Epithelial cell of prostate (primary cell): ENCODE results near the gene KCNH1.
A peak's percentile ranks its signal among the peaks of the same experiment; 100 is the strongest.

Experiments
- DNase-seq: peaks from one replicate; pipeline ENCODE4 v3.0.0-alpha.2; 2011; ENCODE audit warnings: low read depth, low spot score
- H3K27ac ChIP-seq: fragments of 450-650 bp; 2 replicates; pipeline ENCODE4 v1.5.1; 2017; ENCODE audit warnings: mild to moderate bottlenecking

Gene KCNH1

GRCh38 chr1:210736713-210737112 lies 397.2 kb downstream of the KCNH1 start:
- no peak overlapping the region for H3K27ac ChIP-seq
- DNase-seq, result no peak

- H3K27ac ChIP-seq, result no peak overlapping the region
- no peak for DNase-seq
Measured at GRCh38 chr1:210731597-210731996, 402.4 kb downstream of the KCNH1 start.

DNA sequence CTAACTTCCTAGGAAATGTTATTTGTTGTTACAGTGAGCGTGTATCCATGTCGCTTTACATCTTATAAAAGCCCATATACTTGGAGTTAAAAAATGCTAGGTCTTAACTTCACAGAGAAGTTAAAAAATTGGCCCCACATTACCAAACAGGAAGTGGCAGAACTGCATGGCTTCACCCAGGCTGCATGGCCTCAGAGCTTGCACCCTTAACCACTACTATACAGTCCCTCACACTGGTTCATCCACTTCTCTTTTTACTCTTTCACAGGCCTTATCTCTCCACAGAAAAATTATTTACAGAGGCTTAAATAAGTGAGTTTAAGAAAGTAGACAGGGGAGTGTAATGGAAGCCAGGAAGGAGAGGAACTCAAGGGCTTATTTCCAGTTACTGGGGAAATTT lies 402.8 kb downstream of the KCNH1 start:
- DNase-seq, result no peak
- H3K27ac ChIP-seq, result no peak overlapping the region

DNA sequence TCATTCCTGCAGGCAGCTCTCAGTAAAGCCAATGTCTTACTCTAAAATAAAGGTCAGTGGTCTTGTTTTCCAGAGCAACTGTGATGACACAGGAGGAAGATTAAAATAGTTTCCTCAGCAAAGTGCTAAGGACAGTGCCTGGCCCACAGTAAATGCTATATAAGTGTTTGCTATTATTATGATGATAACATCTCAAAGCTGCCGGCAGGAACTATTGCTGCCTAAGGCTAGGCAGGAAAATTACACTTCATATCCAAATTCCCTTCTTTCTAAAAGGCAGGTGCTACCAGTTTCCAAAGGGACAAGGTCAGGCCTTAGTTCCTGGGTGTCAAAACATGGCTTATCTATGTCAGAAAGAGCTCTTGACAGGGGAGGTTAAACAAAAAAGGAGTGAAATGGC lies 403.9 kb downstream of the KCNH1 start:
- DNase-seq, result no peak
- no peak overlapping the region for H3K27ac ChIP-seq

DNA sequence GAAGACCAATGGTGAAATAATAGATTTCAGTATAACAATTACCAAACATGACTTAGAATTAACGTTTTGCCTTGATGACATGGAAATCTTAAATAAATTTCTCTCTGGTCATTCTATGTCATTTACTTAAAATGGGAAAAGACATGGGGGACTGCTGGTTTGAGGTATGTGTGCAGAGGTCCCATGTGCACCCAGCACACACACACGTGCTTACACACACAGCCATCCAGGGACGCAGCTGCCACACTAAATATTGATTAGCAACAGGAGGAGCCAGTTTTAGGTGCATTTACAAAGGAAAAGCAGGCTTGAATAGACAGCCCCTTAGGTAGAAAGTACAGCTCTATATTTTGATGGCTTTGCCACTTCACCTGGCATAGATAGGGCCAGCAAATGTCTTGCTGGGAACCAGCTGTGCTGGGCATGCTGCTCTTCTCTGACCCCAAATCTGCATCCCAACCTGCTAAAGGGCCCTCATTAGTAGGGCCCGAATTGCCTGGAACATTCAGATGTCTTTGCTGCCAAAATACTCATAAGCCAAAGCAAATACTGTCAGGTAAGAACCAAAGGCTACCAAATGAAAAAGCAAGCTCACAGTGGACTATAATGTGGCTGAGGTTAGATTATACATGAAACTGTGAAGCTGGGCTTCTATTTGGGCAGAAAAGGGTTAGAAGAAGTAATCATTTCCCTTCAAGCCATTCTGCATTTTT lies 405.4 kb downstream of the KCNH1 start:
- H3K27ac ChIP-seq, result no peak overlapping the region
- DNase-seq, result no peak

DNA sequence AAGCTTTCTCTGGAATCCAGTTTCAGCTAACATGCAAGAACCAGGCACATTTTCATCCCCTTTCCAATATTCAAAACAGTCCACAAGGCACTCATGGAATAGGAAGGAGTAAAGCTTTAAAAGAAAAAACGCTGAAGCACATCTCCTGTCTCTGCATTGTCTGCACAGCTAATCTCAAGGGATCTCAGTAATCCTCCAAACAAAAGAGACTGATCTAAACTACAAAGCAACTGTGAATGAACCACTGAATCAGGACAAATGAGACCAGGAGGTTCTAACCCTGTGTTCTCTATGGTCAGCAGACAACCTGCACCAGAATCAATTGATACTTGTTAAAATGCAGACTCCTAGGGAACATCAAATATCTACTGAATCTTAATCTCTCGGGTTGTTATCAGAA lies 406.2 kb downstream of the KCNH1 start:
- DNase-seq, result no peak
- no peak overlapping the region for H3K27ac ChIP-seq

DNA sequence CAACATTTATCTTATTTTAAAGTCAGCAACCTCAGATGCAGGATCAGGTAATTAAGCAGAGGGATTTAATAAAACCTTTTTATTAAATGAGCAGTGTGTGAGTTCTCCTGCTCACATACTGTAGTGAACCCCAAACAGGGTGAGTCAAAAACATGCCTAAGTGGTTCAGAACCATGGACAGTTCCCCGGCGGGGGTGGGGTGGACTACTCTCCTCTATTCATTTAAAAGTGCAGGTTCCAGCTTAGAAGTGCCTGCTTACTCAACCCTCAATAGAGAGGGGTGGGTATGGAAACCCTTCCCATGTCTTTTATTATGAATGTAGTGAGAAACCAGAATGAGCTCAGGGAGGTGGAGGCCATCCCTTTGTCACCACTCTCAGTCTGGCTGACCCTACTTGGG lies 407.3 kb downstream of the KCNH1 start:
- no peak for DNase-seq
- H3K27ac ChIP-seq, result no peak overlapping the region

DNA sequence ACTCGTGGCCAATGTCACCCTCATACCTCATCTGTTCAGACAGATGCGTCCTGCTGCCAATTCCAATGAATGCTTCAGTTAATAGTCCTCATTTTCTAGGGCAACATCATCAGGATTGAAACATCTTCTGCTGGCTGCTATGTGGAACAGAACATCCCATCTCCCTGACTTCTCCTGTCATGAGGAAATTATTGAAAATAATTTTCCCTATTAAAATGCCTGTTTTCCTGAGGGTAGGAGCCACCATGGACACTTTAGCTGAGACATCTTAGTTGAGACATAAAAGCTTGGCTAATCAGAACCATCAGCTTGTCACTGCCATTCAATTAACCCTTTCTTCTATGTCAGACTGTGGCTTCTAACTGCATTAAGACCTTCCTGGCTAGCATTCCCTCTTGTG lies 409.2 kb downstream of the KCNH1 start:
- DNase-seq, result no peak
- no peak overlapping the region for H3K27ac ChIP-seq

GRCh38 chr1:210723646-210724045 lies 410.3 kb downstream of the KCNH1 start:
- DNase-seq, result no peak
- H3K27ac ChIP-seq, result no peak overlapping the region

DNA sequence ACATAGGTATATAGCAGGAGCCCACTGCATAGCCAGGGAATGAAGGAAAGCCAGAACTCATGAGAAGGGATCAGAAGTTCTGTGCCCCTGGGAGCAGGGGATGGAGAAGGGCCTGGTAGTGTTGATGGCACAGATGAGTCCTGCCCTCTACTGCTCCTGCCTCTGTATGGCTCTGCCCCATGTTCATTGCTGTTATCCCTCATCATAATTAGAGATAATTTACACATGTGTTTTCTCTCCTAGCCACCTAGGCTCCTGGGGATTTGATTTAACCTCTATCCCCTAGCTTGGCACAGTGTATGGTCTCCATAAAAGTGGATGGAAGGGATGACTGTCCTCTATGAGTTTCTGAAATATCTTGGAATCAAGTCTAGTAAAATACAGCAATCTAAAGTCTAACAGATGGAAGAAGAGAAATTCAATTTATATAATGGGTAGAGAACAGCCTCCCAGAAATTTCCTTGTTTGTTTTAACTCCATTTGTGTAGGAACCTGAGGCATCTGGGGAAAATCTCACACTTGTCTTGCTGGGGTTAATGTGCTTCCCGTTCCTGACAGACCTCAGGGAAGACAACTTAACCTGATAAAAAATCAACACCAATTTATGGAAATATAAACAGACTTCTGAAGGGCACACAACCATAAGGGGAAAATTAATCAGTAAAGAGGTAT lies 411.4 kb downstream of the KCNH1 start:
- no peak for DNase-seq
- H3K27ac ChIP-seq, result no peak overlapping the region

GRCh38 chr1:210715072-210715471 lies 418.9 kb downstream of the KCNH1 start:
- peak; percentile 0 for DNase-seq

DNA sequence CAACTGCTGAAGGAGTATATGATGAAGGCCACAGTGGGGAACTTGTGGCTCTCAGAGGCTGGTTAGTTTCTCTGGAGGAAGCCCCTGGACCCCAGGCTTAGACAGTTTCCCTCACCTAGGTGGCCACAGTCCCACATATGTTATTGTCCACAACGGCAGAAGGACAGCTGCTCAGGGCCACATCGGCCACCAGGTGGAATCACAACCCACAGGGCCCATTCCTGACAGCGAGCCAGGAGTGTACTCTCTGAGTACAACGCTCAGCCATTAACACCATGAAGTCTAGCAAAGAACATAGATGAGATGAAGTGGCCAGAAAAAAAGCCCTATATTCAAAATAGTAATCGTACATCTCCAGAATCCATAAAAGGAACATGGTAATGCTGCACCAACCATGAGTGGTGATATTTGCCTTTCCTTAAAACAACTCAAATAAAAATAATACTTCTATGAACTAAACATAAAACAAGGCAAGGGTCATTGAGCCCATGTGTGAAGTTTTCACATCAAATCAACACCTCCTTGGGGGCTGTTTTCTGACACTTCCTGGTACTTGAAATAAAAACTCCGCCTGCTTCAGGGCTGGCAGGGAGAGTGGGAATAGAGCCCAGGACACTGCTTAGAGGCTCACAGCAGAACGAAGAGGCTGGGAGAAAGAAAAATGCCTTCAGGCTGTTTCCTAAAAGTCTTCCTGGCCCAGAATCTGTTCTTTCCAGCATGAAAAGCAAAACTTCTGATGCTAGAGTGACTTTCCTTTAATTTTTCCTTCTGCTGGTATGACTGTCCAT lies 421.9 kb downstream of the KCNH1 start:
- no peak for DNase-seq
- no peak overlapping the region for H3K27ac ChIP-seq

More at GRCh38 chr1:210715072-210715471, 418.9 kb downstream of the KCNH1 start:
- no peak overlapping the region for H3K27ac ChIP-seq

DNA sequence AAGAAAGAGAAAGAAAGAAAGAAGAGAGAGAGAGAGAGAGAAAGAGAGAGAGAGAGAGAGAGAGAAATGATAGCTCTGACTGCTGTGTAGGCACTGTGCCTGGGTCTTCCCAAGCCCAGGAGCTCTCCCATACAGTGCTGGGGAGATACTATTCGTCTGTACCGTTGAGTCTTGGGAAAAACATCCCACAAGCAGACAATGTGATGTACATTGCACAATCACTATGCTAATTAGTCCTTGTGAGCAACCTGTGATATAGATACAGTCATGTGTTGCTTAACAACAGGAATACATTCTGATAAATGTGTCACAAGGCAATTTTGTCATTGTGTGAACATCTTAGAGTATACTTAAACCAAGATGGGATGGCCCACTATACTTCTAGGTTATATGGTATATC lies 424.2 kb downstream of the KCNH1 start:
- peak; percentile 14 for DNase-seq
- no peak overlapping the region for H3K27ac ChIP-seq

- no peak overlapping the region for H3K27ac ChIP-seq
- no peak for DNase-seq
Measured at GRCh38 chr1:210707300-210708240, 426.4 kb downstream of the KCNH1 start.

DNA sequence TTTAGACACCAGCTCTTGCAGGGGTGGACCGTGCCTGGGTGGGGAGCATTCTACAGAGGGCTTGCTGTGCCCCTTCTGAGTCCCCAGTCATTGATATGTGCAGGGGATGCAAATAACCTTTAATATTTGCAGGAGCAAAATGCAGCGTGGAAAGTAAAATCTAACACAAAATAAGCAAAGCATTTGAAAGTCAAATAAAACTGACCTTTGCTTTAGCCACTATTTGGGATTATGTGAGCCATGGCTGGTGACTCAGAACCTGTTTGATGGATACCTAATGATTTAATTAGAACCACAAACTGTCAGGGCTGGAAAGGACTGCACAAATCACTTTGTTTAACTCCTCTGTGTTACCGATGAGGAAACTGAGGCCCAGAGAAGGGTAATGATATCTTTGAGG lies 427.7 kb downstream of the KCNH1 start:
- no peak for DNase-seq
- H3K27ac ChIP-seq, result no peak overlapping the region

DNA sequence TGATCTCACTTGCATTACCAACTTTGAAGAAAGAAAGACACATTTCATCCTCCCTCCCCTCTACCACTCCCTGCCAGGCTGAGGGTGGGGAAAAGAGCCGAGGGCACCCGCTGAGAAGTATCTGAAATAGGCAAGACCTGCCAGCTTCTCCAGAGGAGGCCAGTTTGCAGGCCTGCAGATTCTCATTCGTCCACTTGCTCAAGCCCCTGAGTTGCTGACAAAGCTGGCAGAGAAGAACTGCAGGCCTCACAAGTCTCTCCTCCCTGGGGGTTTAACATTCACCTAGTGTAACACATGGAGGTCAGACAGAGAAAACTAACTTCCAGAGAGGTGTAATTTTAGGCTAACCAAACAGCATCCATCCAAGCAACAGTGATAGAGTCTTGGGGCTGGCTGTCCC lies 428.9 kb downstream of the KCNH1 start:
- no peak for DNase-seq
- no peak overlapping the region for H3K27ac ChIP-seq

GRCh38 chr1:210703593-210703992 lies 430.4 kb downstream of the KCNH1 start:
- no peak for DNase-seq
- no peak overlapping the region for H3K27ac ChIP-seq

DNA sequence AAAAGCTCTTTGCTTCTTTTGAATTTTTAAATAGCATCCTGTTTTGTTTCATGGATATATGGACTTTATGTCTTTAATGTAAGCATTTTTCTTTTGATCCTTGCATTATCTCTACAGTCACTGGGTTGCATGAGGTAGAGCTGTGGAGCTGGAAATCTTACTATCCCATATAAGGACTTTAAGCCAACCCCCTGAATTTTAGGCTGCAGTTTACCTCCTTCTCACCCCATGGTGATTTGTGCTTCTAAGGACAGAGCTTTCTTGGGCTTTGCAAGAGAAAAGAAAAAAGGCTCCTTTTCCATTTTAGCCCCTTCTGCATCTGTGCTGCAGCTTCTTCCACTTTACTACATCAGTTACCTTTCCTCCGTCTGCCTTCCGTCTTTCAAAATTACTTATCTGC lies 431.4 kb downstream of the KCNH1 start:
- no peak overlapping the region for H3K27ac ChIP-seq
- DNase-seq, result no peak

DNA sequence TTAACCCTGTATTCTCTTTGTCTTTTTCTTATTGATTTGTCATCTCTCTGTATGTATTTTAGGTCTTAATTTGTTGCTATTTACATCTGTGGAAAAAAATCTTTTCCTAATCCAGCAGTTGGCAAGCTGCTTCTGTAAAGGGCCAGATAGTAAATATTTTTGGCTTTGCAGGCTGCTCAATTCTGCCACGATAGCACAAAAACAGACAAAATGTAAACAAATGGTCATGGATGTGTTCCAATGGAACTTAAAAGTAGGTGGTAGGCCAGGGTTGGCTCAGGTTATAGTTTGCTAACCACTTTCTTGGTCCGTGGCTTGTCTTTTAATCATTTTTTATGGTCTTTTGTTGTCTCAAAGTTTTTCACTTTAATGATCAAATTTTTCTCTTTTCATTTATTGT lies 433.4 kb downstream of the KCNH1 start:
- no peak overlapping the region for H3K27ac ChIP-seq
- DNase-seq, result no peak

DNA sequence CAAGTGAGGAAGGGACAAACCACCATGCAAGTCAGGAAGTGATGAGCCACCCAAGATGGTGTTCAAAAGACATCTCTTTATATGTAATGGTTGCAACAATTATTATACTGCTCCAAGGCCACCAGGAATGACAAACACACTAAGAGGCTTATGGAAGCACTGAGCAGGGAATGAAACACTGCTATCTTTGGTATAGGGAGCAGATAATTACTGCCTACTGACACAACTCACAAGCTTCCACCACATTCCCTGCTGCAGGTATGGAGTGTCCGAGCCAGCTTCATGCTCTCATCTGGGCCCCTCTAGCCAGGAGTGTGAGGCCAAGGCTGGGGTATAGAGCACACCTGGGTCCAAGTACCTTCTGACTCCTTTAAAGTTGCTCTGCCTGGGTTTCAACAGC lies 433.9 kb downstream of the KCNH1 start:
- no peak for DNase-seq
- no peak overlapping the region for H3K27ac ChIP-seq
